Measurements from ENCODE around the gene GPR42. TPM values are rescaled to one million over a fixed set of nuclear protein-coding genes. Genes with fewer than 3 reads are reported as not detected.

Gene GPR42
- total RNA-seq: not detected in 2 replicates

GRCh38 chr19:35370722-35371121 is at the start of gene GPR42:
TSS of gene GPR42 (plus strand) at chr19:35371068. CDS start at chr19:35371360, 292 bp downstream.

GRCh38 chr19:35328851-35329285 is 42.0 kb upstream of the GPR42 start, which contains the start of gene CD22:
TSS of gene CD22 (plus strand) at chr19:35329187. CDS start at chr19:35332041, 2,854 bp downstream.

GRCh38 chr19:35347171-35347929 is 23.5 kb upstream of the GPR42 start, which contains the start of gene FFAR1:
TSS of gene FFAR1 (plus strand) at chr19:35347902. CDS start at chr19:35351552, 3,650 bp downstream.

GRCh38 chr19:35357867-35358573 is 12.8 kb upstream of the GPR42 start, which contains the start of gene FFAR3:
TSS of gene FFAR3 (plus strand) at chr19:35358460. CDS start at chr19:35358891, 431 bp downstream.

Other genes with a start within 250 kb of the GPR42 start
- 0.28 and 0.46 TPM in 2 replicates for gene LGI4, start 236.0 kb upstream of the GPR42 start, total RNA-seq
- gene FXYD1, start 232.2 kb upstream of the GPR42 start, total RNA-seq: 2.4 and 2.6 TPM in 2 replicates
- gene FXYD7, start 227.8 kb upstream of the GPR42 start, total RNA-seq: not detected in 2 replicates
- 24.1 and 24.6 TPM in 2 replicates for gene FXYD5, start 216.3 kb upstream of the GPR42 start, total RNA-seq
- gene FAM187B, start 142.3 kb upstream of the GPR42 start, total RNA-seq: not detected in 2 replicates
- 0.28 and 0.55 TPM in 2 replicates for gene LSR, start 122.1 kb upstream of the GPR42 start, total RNA-seq
- gene USF2, start 102.1 kb upstream of the GPR42 start, total RNA-seq: 37.0 and 55.7 TPM in 2 replicates
- gene HAMP, start 88.5 kb upstream of the GPR42 start, total RNA-seq: under 0.01 TPM in 2 replicates
- gene MAG, start 78.9 kb upstream of the GPR42 start, total RNA-seq: not detected in 2 replicates
- gene CD22, start 41.9 kb upstream of the GPR42 start, total RNA-seq: 0.09 and 0.14 TPM in 2 replicates
- not detected in 2 replicates for gene FFAR1, start 23.2 kb upstream of the GPR42 start, total RNA-seq
- 0.09 and 0.14 TPM in 2 replicates for gene FFAR3, start 12.6 kb upstream of the GPR42 start, total RNA-seq
- not detected in 2 replicates for gene FFAR2, start 77.2 kb downstream of the GPR42 start, total RNA-seq
- gene KRTDAP, start 119.4 kb downstream of the GPR42 start, total RNA-seq: not detected in 2 replicates
- gene DMKN, start 142.6 kb downstream of the GPR42 start, total RNA-seq: 4.0 and 18.3 TPM in 2 replicates
- gene SBSN, start 157.2 kb downstream of the GPR42 start, total RNA-seq: 2.1 and 9.3 TPM in 2 replicates
- gene GAPDHS, start 162.4 kb downstream of the GPR42 start, total RNA-seq: not detected in 2 replicates
- gene TMEM147, start 174.6 kb downstream of the GPR42 start, total RNA-seq: 81.8 and 120 TPM in 2 replicates
- gene ATP4A, start 192.6 kb downstream of the GPR42 start, total RNA-seq: not detected in 2 replicates
- gene PMIS2, start 215.1 kb downstream of the GPR42 start, total RNA-seq: not detected in 2 replicates
- gene HAUS5, start 241.7 kb downstream of the GPR42 start, total RNA-seq: 3.0 and 3.5 TPM in 2 replicates